Measurements from ENCODE around the gene SCN1A. TPM values are rescaled to one million over a fixed set of nuclear protein-coding genes. Genes with fewer than 3 reads are reported as not detected.

The SCN1A gene
- total RNA-seq, 4 donors from 2014 or later = not detected

GRCh38 chr2:165952085-165952484 lies 175.7 kb downstream of the SCN1A start:
- no peaks in the 10 kb centered on the region for H3K27me3 ChIP-seq
- H3K9me3 ChIP-seq = no peaks in the 10 kb centered on the region
- peaks cover 0 to 17% (median 0%) of the 10 kb centered on the region in 3 donors for H3K36me3 ChIP-seq
- TF ChIP-seq EP300 (IDR thresholded peaks at IDR 0.05) = no peak
- no peak for TF ChIP-seq POLR2A (IDR thresholded peaks at IDR 0.05)
- TF ChIP-seq CTCF (IDR thresholded peaks at IDR 0.05) = no peak
- peaks cover 0 to 50% (median 15%) of the 10 kb centered on the region in 4 donors for H3K4me1 ChIP-seq
- peak overlapping the region in 1 of 4 donors; percentile 88 for H3K4me3 ChIP-seq
- no peak overlapping the region for H3K27ac ChIP-seq
- 0% methylated on average over 1 of the region's 1 CpG for WGBS, 2 donors
- DNase-seq (ENCODE audit: low spot score in 2 of 2) = no peak

GRCh38 chr2:165950438-165950837 lies 177.4 kb downstream of the SCN1A start:
- Histone ChIP-seq H3K4me1 (peaks cover 0 to 47% (median 15%) of the 10 kb centered on the region in 4 donors), H3K36me3 (peaks cover 0 to 24% (median 0%) of the 10 kb centered on the region in 3 donors), H3K27ac (no peak overlapping the region), H3K9me3 (no peaks in the 10 kb centered on the region), H3K4me3 (no peak overlapping the region), H3K27me3 (no peaks in the 10 kb centered on the region)
- 94 to 96% methylated on average over 3 of the region's 3 CpGs for WGBS, 2 donors
- no peak for DNase-seq (ENCODE audit: low spot score in 2 of 2)
- no peak for TF ChIP-seq CTCF (IDR thresholded peaks at IDR 0.05)
- TF ChIP-seq EP300 (IDR thresholded peaks at IDR 0.05) = no peak

GRCh38 chr2:165941827-165942226 lies 186.0 kb downstream of the SCN1A start:
- no peak overlapping the region for H3K4me3 ChIP-seq
- H3K36me3 ChIP-seq = peaks cover 0 to 51% (median 2%) of the 10 kb centered on the region in 3 donors
- H3K4me1 ChIP-seq = peaks cover 0 to 9% (median 0%) of the 10 kb centered on the region in 4 donors
- TF ChIP-seq POLR2A (IDR thresholded peaks at IDR 0.05) = no peak
- no peaks in the 10 kb centered on the region for H3K27me3 ChIP-seq
- H3K27ac ChIP-seq = no peak overlapping the region
- WGBS, 2 donors = 96 to 97% methylated on average over 1 of the region's 1 CpG
- H3K9me3 ChIP-seq = no peaks in the 10 kb centered on the region
- DNase-seq (ENCODE audit: low spot score in 2 of 2) = no peak

- no peaks in the 10 kb centered on the region for H3K27me3 ChIP-seq
- 65 to 67% methylated on average over 1 of the region's 1 CpG for WGBS, 2 donors
- H3K9me3 ChIP-seq = no peaks in the 10 kb centered on the region
- H3K27ac ChIP-seq = peak overlapping the region in 1 of 4 donors; percentile 8
- peaks cover 0 to under 1% (median 0%) of the 10 kb centered on the region in 4 donors for H3K4me1 ChIP-seq
- TF ChIP-seq CTCF (IDR thresholded peaks at IDR 0.05) = no peak
- no peak for TF ChIP-seq POLR2A (IDR thresholded peaks at IDR 0.05)
- no peak for TF ChIP-seq EP300 (IDR thresholded peaks at IDR 0.05)
- H3K4me3 ChIP-seq = no peak overlapping the region
- DNase-seq (ENCODE audit: low spot score in 2 of 2) = no peak
- peaks cover 0 to 49% (median 2%) of the 10 kb centered on the region in 3 donors for H3K36me3 ChIP-seq
These were observed 189.6 kb downstream of the SCN1A start for GRCh38 chr2:165938237-165938636.

Small RNA genes lying within 50 kb of the gene (small RNA-seq; reads per million reads assigned to genes)
- not detected for gene RF00019

Other genes starting within 250 kb of the SCN1A start
- gene TTC21B, start 174.2 kb downstream of the SCN1A start, total RNA-seq = 10 to 100 TPM; 39.6 to 58.8 (median 55.9) TPM
- gene SCN9A, start 247.9 kb upstream of the SCN1A start, total RNA-seq = 10 to 100 TPM in 3 of 4 donors, 1 to 10 TPM in 1; 8.2 to 36.1 (median 17.2) TPM

Data from tibial nerve (tissue), 4 donors.